Upper lobe of left lung (tissue), 4 donors: Measurements from ENCODE around the gene EPM2A.

Experiments
- EP300 ChIP-seq, 4 donors: sonication (generic); formaldehyde crosslinking; IDR thresholded peaks; one replicate each; pipeline ENCODE4 v1.5.1; 2017; ENCODE audit warnings: antibody characterized with exemption in 4 of 4, control low read depth in 2 of 4
- POLR2A ChIP-seq, 4 donors: fragments of 450-650 bp; IDR thresholded peaks; one replicate each; pipeline ENCODE4 v1.5.1; 2016 to 2017; ENCODE audit warnings: antibody characterized with exemption in 4 of 4, mild to moderate bottlenecking in 2 of 4
- POLR2AphosphoS5 ChIP-seq, 2 donors: sonication (generic); formaldehyde crosslinking; IDR thresholded peaks; one replicate each; pipeline ENCODE4 v1.5.1; 2017; ENCODE audit warnings: antibody characterized with exemption in 2 of 2
- TF ChIP-seq, protein P1 (sequence below), 6 experiments: fragments of 450-650 bp in 4 of 6; fragments of 200-600 bp in 2 of 6; sonication (generic) in 2 of 6; IDR thresholded peaks; one replicate each; pipeline ENCODE4 v1.5.1; 2016 to 2019; ENCODE audit warnings: antibody characterized with exemption in 6 of 6

GRCh38 chr6:145728444-145729385 lies 6.6 kb downstream of the EPM2A start:
- TF ChIP-seq, protein P1, sequence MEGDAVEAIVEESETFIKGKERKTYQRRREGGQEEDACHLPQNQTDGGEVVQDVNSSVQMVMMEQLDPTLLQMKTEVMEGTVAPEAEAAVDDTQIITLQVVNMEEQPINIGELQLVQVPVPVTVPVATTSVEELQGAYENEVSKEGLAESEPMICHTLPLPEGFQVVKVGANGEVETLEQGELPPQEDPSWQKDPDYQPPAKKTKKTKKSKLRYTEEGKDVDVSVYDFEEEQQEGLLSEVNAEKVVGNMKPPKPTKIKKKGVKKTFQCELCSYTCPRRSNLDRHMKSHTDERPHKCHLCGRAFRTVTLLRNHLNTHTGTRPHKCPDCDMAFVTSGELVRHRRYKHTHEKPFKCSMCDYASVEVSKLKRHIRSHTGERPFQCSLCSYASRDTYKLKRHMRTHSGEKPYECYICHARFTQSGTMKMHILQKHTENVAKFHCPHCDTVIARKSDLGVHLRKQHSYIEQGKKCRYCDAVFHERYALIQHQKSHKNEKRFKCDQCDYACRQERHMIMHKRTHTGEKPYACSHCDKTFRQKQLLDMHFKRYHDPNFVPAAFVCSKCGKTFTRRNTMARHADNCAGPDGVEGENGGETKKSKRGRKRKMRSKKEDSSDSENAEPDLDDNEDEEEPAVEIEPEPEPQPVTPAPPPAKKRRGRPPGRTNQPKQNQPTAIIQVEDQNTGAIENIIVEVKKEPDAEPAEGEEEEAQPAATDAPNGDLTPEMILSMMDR (IDR thresholded peaks at IDR 0.05), result no peak
- TF ChIP-seq POLR2A (IDR thresholded peaks at IDR 0.05) (no peak), POLR2AphosphoS5 (IDR thresholded peaks at IDR 0.05) (no peak), EP300 (IDR thresholded peaks at IDR 0.05) (no peak)
